GM10847 (cell line): ENCODE data around the gene ABCC2.

Experiments used
- POLR2A ChIP-seq: IDR thresholded peaks from 2 replicates; pipeline ENCODE4 v1.6.1; 2011; ENCODE audit not compliant: insufficient read length; ENCODE audit errors: extremely low read depth

The ABCC2 gene

GRCh38 chr10:99798031-99798430 is 15.6 kb downstream of the ABCC2 start:
- no peak for TF ChIP-seq POLR2A

GRCh38 chr10:99798920-99799319 is 16.5 kb downstream of the ABCC2 start:
- no peak for TF ChIP-seq POLR2A

- TF ChIP-seq POLR2A = no peak
Measured at GRCh38 chr10:99799613-99800012, 17.2 kb downstream of the ABCC2 start.

GRCh38 chr10:99804471-99804870 is 22.0 kb downstream of the ABCC2 start:
- TF ChIP-seq POLR2A = no peak

- TF ChIP-seq POLR2A = no peak
Measured at GRCh38 chr10:99805190-99805589, 22.8 kb downstream of the ABCC2 start.

- TF ChIP-seq POLR2A = no peak
Measured at GRCh38 chr10:99806091-99806490, 23.7 kb downstream of the ABCC2 start.

- no peak for TF ChIP-seq POLR2A
Measured at GRCh38 chr10:99807786-99808185, 25.3 kb downstream of the ABCC2 start.

- TF ChIP-seq POLR2A = no peak
Measured at GRCh38 chr10:99808270-99808669, 25.8 kb downstream of the ABCC2 start.

- no peak for TF ChIP-seq POLR2A
Measured at GRCh38 chr10:99809481-99809880, 27.0 kb downstream of the ABCC2 start.

GRCh38 chr10:99809931-99810615 is 27.6 kb downstream of the ABCC2 start:
- TF ChIP-seq POLR2A = no peak

GRCh38 chr10:99812177-99812576 is 29.7 kb downstream of the ABCC2 start:
- TF ChIP-seq POLR2A = no peak

- no peak for TF ChIP-seq POLR2A
Measured at GRCh38 chr10:99814143-99814542, 31.7 kb downstream of the ABCC2 start.

- TF ChIP-seq POLR2A = no peak
Measured at GRCh38 chr10:99815621-99816020, 33.2 kb downstream of the ABCC2 start.

- TF ChIP-seq POLR2A = no peak
Measured at GRCh38 chr10:99827936-99828335, 45.5 kb downstream of the ABCC2 start.

GRCh38 chr10:99828464-99828863 is 46.0 kb downstream of the ABCC2 start:
- no peak for TF ChIP-seq POLR2A

- no peak for TF ChIP-seq POLR2A
Measured at GRCh38 chr10:99832439-99832838, 50.0 kb downstream of the ABCC2 start.

- no peak for TF ChIP-seq POLR2A
Measured at GRCh38 chr10:99834410-99834809, 52.0 kb downstream of the ABCC2 start.
